Neural progenitor cell (in vitro differentiated cells): ENCODE measurements around the gene RGS11.

Experiments used
- CTCF ChIP-seq: fragments of 200-600 bp; sonication (generic); IDR thresholded peaks from 2 replicates; pipeline ENCODE4 v1.5.1; 2017; ENCODE audit warnings: antibody characterized with exemption, mild to moderate bottlenecking
- EZH2 ChIP-seq: fragments of 200-600 bp; sonication (generic); IDR thresholded peaks from 2 replicates; pipeline ENCODE4 v1.6.1; 2017; ENCODE audit warnings: antibody characterized with exemption, mild to moderate bottlenecking, moderate library complexity

GRCh38 chr16:272633-273546, 2.9 kb downstream of the RGS11 start:
- TF ChIP-seq CTCF (no peak), EZH2 (no peak)
